ENCODE data around the gene COG5.
A peak's percentile ranks its signal among the peaks of the same experiment; 100 is the strongest.

The COG5 gene

DNA sequence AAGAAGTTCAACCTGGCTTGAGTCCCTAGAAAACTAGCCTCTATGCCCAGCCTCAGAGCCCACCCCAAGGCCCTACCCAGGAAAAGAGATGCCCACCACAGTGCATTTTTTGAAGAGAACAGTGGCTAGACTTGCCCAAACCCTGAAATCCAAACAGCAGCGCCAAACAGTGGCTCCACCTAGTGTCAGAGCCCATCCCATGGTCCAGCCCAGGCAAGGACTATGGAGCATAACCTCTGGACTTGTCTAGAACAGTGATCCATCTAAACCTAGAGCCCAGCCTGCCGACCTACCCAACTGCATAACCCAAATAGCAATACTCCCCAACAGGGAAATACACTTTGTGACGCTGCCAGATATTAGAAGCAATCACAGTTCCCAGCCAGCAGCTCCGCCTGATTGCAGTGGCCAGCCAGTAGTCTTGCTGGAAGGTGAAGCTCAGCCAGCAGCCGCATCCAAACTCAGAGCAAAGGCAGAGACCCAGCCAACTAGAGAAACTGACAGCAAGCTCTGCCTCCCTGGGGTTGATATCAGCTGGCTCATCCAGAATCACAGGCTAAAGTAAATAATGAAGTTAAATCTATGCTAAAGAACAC, 350.4 kb downstream of the COG5 start:
- no peak for DNase-seq

DNA sequence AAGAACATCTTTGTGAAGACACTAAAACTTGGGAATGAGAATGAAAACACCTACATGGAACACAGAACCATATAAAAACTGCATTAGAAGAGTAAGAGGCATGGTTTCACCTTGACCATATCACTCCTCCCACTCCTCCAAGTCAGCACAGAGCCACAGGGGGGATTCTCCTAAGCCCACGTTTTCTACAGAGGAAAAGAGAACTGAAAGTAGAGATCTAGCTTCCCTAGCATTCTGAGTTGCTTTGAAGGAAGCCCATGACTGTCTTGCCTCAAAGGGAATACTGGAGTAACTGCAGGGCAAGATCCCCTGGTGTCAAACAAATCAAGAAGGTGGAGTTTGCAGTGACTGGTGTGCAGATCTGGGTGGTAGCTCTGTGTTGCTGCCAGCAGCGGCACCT, 351.0 kb downstream of the COG5 start:
- no peak for DNase-seq

DNA sequence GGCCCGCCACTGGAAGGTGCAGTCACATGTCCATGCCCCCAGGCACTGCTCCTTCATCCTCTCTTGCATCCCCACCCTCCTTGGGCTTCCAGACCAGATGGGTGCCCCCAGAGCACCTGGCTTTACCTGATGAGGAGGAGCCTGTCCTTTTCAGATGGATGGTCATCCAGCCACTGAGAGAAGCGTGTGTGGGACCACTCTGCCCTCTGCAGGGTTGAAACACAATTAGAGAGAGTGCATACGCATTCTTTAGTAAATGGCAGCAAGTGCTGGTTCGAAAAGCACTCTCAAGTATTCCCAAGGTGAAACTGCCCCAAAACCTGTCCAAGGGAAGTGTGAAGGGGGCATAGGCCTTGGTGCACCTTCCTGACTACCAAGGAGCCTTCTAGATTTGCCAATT, 353.3 kb downstream of the COG5 start:
- no peak for DNase-seq

DNA sequence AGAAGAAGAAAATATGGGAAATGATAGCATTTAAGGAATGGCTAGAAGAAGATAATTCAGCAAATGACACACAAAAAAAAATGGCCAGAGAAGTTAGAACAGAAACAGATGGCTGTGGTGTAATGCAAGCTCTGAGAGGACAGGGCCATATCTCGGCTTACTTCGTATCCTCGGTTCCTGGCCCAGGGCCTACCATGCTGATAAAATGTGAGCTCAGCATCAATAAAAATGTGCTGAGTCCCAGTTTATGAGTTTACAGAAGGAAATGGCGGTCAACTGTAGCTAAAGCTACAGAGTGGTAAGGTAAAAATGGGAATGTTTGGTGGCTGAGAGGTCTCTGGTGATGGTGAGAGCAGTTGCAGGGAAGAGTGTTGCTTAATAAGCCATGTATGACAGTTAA, 354.2 kb downstream of the COG5 start:
- no peak for DNase-seq

GRCh38 chr7:107208563-107208962, 355.2 kb downstream of the COG5 start:
- DNase-seq: no peak

GRCh38 chr7:107208024-107208521, 355.6 kb downstream of the COG5 start:
- DNase-seq: no peak

GRCh38 chr7:107207459-107207858, 356.3 kb downstream of the COG5 start:
- DNase-seq: no peak

DNA sequence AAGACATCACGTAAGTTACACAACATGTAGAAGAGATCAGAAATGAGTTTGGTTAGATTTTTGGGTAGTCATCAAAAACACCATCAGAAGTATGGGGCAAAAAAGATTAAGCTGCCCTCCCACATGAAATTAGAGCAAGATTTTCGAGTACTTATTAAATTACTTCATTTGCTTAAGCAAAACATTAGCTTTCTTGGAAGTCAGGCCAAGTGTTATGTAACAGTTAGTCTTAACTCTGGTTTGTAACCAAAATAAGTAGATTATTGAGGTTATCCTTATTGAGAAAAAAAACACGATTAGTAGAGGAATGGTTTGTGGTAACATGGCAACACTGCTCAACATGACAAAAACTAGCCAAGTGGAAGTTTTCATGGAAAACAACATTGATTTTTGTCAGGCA, 357.0 kb downstream of the COG5 start:
- DNase-seq: no peak

DNA sequence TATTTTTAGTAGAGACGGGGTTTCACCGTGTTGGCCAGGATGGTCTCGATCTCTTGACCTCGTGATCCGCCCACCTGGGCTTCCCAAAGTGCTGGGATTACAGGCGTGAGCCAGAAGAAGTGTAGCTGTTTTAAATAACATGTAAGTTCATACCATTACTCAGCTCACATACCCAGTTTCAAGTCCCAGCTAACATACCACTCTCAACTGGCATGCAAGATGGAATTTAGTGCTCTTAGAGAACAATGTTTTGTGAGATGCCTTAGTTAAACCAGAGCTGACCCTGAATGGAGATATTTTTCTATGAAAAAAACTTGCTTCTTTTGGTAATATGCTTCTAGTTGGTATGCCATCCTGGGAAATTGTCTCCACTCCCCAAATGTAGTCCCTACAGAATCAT, 357.6 kb downstream of the COG5 start:
- no peak for DNase-seq

DNA sequence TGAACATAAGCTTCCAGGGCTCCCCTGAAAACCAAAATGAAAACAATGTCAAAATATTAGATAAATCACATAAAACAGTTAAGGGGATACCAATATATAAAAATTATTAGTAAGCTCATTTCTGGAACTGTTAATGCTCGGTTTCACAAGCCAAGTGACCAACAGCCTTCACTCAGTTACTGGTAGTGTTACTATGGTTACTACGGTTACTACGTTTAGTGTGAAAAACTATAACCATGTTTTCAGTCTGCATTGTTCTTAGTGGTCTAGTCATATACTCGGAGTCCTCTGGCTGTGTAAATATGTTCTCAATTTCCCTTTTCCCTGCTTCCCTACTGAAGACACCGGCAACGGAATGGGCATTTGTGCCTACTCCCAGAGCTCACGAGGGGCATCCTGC, 360.1 kb downstream of the COG5 start:
- no peak for DNase-seq

DNA sequence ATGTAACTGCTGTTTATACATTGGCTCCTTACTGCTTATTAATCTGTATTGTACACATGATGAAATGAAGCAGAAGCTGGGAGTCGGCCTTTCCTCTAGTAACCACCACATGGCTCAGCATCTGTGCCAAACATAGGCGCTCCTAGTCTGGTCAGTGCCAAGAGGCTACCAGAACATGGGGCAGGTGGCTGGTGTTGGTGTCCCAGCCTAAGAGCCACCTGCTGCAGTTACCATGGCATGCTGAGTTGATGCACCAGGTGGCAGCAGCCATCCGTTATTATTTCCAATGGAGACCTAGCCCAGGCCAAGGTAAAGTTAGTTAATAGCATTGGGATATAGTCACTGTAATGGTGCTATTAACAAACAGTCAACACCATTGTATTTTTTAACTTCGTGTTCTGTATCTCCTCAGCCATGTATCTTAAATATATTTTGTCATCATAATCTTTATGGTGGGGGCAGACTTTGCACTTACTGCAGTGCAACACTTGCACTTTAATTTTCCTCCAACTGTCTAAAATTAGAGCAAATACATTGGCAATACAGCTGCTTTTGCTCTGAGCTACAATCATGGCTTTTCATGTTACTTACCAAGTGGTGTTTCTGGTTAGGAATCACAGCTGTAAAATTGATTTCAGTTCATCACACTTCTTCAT, 361.8 kb downstream of the COG5 start:
- peak; percentile 74 for DNase-seq

GRCh38 chr7:107196834-107197610, 366.7 kb downstream of the COG5 start:
- DNase-seq: no peak

DNA sequence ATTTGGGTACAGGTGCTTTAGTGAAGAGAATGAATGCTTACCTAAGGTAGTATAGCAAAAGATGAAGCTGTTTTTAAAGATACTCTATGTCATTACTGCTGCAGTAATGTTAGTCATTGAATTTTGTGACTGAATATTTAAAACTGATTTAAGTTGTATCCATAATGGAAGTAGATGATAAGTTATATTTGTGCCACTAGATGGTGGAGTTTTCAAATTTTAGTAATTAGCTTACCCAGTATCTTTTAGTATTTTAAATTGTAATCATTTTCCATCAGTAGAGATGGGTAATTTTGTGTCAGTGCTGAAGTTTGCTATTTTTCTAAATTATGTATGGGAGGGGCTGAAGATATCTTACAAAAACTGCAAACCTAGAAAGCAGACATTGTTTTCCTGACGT, 369.7 kb downstream of the COG5 start:
- no peak for DNase-seq

GRCh38 chr7:107190090-107190489, 373.6 kb downstream of the COG5 start:
- DNase-seq: no peak

- DNase-seq: no peak
These were observed 375.9 kb downstream of the COG5 start for GRCh38 chr7:107187774-107188173.

- no peak for DNase-seq
These were observed 377.5 kb downstream of the COG5 start for GRCh38 chr7:107186240-107186639.

GRCh38 chr7:107185716-107186115, 378.0 kb downstream of the COG5 start:
- DNase-seq: no peak

DNA sequence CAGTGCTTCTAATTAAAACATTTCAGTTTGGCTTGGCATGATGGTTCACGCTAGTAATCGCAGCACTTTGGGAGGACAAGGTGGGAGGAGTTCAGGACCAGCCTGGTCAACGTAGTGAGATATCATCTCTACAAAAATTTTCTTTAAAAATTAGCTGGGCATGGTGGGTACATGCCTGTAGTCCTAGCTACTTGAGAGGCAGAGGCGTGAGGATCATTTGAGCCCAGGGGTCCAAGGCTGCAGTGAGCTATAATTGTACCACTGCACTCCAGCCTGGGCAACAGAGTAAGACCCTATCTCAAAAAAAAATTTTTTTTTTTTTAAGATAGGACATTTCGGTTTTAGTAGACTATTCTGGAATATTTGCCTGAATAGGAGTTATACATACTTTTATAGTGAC, 382.5 kb downstream of the COG5 start:
- DNase-seq: no peak

DNA sequence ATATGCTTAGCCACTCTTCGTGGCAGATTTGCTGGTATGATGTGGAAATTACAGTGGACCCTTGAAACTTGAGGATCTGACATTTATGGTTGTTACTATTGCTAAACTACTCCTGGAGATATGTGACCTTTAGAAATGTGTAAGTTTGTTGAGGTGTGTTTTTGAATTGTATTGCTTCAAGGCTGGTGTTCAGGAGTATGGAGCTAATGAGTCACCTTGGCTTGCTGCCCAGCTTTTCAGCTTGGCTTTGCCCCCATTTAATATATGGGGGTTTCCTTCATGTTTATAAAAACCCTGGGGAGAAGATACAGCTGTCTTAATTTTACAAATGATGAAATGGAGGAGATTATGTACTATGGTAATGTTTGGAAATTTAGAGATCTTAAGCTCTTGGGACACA, 383.3 kb downstream of the COG5 start:
- peak; percentile 47 for DNase-seq

DNA sequence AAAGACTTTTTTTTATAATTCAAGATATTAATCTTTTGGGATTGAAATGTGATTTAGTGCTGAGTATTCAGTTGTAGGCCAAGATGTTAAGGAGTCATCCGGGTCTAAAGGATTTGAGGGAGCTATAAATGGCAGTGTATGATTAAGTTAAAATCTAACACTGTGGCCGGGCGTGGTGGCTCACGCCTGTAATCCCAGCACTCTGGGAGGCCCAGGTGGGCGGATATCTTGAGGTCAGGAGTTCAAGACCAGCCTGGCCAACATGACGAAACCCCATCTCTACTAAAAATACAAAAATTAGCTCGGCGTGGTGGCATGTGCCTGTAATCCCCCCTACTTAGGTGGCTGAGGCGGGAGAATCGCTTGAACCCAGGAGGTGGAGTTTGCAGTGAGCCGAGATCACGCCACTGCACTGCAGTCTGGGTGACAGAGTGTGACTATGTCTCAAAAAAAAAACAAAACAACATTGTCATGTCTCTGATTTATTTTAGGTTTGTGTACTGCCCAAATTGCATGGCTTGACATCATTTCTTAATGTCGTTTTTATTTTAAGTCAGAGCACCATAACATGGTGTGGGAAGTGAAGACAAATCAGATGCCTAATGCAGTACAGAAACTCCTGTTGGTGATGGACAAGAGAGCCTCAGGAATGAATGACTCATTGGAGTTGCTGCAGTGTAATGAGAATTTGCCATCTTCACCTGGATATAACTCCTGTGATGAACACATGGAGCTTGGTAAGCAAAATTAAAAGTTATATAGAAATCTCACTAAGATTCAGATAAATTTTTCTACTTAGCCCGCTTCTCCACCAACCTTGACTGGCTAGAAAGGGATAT, 384.2 kb downstream of the COG5 start:
- DNase-seq: no peak

- no peak for DNase-seq
These were observed 389.9 kb downstream of the COG5 start for GRCh38 chr7:107173691-107174406.

GRCh38 chr7:107173191-107173590, 390.5 kb downstream of the COG5 start:
- no peak for DNase-seq
